ENCODE measurements around the gene VTI1A. TPM values are rescaled to one million over a fixed set of nuclear protein-coding genes. Genes with fewer than 3 reads are reported as not detected.

VTI1A gene
- total and polyA plus RNA-seq, 2 experiments from 2014 or later: 26.8 to 31.0 TPM

GRCh38 chr10:112753961-112754411 lies 307.0 kb downstream of the VTI1A start (continued):
- no peak for TF ChIP-seq ZNF462 (CRISPR knock-in tag; IDR thresholded peaks at IDR 0.05)
- no peak for TF ChIP-seq EZH2 (IDR thresholded peaks at IDR 0.05; ENCODE audit: low read depth, unreplicated experiment)
- TF ChIP-seq CTCF (conservative IDR thresholded peaks at IDR 0.05; ENCODE audit: low read depth in 2 of 2): no peak
- no peak for TF ChIP-seq CREB1 (CRISPR knock-in tag; IDR thresholded peaks at IDR 0.05; ENCODE audit: low read depth)
- no peak for TF ChIP-seq JUNB (IDR thresholded peaks at IDR 0.05; ENCODE audit: unreplicated experiment)
- TF ChIP-seq ETS1 (IDR thresholded peaks at IDR 0.05): no peak
